Activated T-cell treated with anti-CD3 and anti-CD28 coated beads for 48 hours (primary cell): ENCODE results near the gene C1orf159.
"Not testable (repeated sequence)": the region's sequence is repeated elsewhere in the genome, so short reads cannot be mapped to it uniquely, and the experiment has no call there.

Experiments used
- DNase-seq: peaks from one replicate; pipeline ENCODE4 v3.0.0-alpha.2; 2020; ENCODE audit warnings: low read depth

The C1orf159 gene

DNA sequence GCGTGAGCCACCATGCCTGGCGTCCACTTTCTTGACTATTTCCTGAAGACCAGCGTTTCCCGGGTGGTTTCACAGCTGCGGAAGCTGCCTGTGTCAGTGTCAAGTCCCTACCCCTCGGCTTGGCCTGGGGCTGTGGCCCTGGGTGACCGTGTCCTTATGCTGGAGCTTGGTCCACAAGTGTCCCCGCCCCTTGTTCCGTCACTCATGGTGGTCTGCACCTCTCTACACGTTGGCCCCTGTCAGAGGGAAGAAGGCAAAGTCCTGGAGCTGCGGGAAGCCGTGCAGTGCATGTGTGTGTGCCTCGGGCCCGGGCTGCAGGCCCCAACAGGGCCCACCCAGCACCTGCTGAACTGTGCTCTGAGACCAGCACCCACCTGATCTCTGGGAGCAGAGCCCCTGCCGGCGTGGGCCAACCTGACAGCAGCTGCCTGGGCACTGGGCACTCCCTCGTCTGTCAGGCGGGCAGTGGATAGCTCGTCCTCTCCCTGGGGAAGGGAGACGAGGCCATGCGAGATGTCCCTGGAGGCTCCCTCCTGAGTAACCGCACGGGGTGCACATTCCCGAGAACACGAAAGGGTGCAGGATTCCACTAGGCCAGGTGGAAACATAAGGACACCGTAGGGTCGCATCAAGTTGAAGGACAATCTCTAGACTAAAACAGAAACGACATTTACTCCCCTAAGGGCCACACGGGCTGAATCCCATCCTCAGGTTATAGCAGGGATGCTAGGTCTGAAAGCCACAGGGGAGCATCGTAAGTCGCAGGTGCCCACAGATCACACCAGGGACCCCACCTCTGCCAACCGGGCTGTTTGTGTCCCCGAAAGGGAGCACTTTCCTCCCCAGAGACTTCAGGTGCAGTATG is 2.4 kb upstream of the C1orf159 start:
- DNase-seq = no peak

DNA sequence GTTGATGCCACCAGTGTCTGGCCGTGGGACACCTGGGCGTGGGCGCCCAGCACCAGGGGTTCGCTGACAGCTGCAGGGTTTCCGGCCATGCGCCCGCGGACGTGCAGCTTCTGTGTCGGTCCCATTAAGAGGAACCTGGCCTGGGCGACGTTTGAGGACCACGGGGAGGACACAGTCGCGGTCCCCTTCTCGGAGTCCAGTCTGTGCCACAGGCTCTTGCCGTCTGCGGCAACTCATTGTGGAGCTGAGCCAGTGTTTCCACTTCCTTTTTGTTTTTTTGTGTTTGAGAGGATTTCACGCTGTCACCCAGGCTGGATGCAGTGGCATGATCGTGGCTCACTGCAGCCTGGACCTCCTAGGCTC is 1.6 kb upstream of the C1orf159 start:
- DNase-seq = no peak

DNA sequence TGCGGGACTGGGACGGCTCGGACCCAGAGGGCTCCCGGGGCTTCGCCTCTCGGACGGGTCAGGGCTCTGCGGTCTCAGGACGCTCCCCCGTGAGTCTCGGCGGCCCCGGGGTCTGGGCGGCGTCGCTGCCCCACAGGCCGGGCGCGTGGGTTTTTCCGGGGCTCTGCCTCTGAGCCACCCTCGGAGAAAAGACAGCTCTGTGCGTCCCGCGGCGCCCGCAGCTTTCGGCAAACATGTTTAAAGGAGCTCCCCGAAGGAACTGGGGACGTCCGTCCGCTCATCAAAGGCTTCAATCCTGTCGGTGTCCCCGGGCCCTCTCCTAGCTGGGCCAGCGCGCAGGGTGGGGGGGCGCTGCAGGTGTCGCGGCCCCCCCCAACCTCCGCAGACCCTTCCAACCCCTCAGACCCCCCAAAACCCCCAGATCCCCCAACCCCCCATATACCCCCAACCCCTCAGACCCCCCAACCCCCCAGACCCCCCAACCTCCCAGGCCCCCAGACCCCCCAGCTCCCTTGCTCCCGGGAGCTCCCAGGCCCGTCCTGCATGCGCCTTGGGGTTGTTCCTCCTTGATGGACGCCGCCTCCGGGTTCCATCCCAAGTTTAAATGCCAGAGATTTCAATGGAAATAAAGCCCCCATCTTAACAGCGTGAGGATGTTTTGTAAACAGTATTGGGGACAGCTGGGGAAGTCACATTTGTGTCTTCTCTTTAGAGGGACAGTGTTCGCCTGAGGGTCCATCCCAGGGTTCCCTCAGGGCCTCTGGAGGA is 996 bp upstream of the C1orf159 start:
- no peak for DNase-seq

DNA sequence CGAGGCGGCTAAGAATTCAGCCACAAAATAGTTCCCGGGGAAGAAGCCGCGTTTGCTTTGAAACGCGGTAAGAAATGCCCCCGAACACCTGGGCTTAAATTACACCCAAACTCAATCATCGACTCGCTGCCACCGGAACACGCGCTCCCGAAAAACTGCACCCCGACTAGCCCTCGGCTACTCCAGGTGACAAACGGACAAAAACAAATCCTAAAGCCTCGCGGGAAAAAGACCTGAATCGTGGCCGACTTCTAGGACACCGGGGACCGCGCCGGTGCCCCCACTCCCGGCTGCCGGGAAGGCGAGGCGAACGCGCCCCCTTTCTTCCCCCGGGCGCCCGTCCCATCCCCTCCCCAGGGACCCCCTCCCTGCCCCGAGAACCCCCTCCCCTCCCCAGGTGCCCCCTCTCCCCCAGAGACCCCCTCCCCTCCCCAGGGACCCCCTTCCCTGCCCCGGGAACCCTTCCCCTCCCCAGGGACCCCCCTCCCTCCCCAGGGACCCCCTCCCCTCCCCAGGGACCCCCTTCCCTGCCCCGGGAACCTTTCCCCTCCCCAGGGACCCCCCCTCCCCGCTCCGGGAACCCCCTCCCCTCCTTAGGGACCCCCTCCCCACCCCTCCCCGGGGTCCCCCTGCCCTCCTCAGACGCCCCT is 628 bp downstream of the C1orf159 start:
- DNase-seq = no peak

DNA sequence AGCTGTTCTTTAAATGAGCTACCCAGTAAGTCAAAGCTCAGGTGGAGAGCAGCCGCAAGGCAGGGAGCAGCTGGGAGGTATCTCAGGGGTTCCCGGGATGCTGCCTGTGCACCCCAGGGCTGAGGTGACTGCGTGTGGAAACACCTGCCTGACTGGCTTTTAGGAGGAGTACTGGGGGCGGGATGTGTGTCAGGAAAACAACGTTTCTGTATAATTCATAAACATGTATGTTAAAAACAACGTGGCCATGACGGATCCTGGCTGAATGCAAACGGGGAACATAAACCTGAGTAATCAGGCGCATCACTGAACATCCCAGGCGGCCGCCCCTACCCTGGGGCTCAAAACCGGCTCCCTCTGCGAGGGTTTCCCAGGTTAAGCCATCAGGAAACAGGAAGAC is 1.5 kb downstream of the C1orf159 start:
- DNase-seq = no peak

DNA sequence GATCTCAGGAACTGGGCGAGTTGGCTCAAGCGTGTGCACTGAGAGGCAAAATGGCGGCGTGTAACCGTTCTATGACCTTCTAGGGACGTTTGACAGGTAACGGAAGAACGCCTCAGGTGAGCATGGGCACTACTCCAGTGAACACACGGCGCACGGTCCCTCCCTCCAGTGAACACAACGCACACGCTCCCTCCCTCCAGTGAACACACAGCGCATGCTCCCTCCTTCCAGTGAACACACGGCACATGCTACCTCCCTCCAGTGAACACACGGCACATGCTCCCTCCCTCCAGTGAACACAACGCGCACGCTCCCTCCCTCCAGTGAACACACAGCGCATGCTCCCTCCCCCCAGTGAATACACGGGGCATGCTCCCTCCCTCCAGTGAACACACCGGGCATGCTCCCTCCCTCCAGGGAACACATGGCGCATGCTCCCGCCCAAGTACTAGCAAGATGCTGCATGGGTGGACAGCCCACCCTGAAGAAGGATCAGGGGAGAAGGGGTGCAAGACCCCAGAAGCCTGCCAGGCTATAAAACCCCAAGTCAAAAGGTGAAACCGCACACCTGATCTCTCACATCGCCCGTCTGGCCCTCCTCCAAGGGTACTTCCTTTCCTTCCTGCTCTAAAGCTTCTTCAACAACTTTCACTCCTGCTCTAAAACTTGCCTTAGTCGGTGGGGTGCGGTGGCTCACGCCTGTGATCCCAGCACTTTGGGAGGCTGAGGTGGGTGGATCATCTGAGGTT is 3.5 kb downstream of the C1orf159 start:
- DNase-seq = no peak

DNA sequence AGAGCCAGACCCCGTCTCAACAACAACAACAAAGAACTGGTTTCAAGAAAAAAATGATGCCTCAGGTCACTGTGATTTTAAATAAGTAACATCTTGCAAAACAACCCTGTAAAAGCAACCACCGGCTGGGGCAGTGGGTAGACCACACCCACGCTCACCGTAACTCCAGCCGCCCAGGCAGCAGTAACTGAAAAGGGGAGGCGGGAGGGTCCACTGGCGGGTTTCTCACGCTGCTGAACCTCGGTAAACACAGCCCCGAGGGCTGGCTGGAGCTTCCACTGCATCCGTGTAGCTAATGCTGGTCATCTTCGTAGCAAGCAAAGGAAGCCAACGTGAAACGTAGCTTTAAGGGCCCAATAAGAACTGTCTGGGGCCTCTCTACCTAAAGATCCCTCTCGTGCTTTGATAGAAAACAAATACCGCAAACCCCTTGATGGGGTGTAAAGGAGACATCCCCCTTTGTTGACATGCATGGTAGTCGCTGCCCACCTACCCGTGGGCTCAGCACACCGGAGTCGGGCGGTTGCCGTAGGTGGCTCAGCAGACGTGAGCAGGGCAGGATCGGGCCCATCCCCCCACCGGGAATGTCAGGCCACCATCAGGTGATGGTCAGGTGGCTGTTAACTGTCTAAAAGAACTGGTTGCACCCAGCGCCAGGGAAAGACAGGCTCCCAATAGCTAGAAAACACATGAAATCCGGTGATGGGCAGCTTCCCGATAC is 4.2 kb downstream of the C1orf159 start:
- DNase-seq = no peak

DNA sequence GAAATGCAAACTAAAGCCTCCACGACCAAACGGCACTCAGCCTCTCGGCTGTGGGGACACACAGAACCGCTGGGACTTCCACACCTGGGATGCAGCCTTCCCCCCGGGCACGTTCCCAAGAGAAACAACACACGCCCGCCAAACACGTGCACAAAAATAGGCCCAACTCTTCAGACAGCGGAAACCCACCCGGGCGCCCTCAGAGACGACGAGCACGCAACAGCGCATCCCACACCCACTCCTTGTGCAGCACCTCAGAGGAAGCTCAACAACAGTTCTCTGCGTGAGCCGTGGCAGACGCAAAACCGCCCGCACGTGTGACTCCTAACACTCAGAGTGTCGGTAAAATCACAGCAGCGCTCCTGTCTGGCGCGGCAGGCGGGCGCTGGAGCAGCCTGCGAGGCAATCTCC is 5.3 kb downstream of the C1orf159 start:
- no peak for DNase-seq

DNA sequence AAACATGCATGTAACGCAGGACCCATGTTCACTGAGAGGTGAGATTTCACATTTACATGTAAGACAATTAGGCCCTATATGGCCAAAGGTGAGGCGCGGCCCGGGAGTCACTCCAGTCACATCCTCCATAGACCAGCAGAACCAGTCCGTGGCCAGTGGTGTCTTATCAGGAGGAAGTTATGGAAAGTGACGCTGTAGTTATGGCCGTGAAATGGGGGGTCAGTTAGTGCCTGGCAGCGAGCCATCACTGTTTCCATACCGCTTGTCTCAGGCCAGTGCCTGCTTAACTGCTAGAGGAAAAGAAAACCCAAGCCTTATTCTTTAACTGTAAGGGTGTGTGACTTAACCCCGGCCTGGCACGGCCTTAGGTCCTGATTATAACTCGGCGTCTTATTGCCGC is 6.1 kb downstream of the C1orf159 start:
- DNase-seq = no peak

DNA sequence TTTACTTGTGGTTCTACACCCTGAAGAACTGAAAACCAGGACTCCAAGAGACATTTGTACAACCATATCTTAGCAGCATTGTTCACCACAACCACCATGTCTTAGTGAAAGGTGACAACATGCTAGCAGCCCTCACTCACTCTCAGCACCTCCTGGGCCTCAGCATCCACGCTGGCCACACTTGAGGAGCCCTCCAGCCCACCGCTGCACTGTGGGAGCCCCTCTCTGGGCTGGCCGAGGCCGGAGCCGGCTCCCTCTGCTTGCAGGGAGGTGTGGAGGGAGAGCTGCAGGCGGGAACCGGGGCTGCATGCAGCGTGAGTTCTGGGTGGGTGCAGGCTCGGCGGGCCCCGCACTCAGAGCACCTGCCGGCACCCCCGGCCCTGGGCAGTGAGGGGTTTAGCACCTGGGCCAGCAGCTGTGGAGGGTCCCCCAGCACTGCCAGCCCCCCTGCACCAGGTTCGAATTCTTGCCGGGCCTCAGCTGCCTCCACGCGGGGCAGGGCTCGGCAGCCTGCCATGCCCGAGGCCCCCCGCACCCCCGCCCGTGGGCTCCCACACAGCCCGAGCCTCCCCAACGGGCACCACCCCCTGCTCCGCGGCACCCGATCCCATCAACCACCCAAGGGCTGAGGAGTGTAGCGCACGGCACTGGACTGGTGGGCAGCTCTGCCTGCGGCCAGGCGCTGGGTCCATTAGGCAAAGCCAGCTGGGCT is 9.2 kb downstream of the C1orf159 start:
- no peak for DNase-seq

DNA sequence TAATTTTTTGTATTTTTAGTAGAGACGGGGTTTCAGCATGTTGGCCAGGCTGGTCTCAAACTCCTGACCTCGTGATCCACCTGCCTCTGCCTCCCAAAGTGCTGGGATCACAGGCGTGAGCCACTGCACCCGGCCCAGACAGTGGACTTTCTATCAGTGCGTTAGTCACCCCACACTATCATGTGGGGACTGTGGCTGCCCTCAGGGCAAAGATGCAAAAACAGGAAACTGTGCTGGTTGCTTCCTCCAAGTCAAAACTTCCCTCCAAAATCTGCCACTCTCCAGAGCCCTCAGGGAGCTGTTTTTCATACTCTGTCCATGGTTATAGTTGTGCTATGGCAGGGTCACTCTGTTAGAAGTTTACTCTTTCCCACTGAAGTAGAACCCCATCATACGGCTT is 11.7 kb downstream of the C1orf159 start:
- DNase-seq = not testable (repeated sequence)

DNA sequence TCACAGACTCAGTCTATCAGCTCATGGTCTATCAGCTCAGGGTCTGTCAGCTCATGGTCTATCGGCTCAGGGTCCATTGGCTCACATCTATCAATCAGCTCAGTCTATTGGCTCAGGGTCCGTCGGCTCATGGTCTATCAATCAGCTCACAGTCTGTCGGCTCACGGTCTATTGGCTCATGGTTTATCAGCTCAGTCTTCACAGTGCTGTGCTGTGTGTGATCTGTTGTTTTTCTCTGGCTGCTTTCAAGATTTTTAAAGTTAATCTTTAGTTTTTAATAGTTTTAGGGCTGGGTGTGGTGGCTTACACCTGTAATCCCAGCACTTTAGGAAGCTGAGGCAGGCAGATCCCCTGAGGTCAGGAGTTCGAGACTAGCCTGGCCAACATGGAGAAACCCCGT is 14.4 kb downstream of the C1orf159 start:
- no peak for DNase-seq

DNA sequence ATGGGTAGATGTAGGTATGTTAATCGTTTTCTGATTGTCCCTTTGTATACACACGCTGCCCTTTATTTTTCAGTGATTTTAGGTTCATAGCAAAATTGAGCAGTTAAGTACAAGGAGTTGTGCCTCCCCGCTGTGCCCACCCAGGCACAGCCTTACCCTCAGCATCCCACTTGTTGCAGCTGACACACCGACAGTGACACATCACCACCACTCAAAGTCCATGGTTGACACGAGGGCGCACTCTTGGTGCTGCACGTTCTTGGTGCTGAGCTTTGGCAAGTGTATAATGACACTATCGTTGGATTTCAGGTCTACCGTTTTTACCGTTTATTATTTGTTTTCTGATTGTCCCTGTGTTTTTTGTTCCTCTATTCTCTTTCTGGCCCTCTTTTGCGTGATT is 15.6 kb downstream of the C1orf159 start:
- no peak for DNase-seq

DNA sequence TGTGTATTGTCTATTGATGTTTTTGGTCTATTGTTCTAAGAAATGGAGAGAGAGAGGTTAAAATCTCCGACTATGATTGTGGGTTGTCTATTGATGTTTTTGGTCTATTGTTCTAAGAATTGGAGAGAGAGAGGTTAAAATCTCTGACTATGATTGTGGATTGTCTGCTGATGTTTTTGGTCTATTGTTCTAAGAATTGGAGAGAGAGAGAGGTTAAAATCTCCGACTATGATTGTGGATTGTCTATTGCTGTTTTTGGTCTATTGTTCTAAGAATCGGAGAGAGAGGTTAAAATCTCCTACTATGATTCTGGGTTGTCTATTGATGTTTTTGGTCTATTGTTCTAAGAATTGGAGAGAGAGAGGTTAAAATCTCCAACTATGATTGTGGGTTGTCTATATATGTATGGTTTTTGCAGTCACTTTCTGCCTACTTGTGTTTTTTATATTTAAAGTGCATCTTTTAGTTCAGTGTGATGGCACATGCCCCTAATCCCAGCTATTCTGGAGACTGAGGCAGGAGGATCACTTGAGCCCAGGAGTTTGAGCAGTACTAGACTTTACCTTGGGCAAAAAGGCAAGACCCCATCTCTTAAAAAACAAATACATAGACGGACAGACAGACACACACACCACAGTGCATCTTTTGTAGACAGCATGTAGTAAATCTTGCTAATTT is 16.2 kb downstream of the C1orf159 start:
- no peak for DNase-seq

DNA sequence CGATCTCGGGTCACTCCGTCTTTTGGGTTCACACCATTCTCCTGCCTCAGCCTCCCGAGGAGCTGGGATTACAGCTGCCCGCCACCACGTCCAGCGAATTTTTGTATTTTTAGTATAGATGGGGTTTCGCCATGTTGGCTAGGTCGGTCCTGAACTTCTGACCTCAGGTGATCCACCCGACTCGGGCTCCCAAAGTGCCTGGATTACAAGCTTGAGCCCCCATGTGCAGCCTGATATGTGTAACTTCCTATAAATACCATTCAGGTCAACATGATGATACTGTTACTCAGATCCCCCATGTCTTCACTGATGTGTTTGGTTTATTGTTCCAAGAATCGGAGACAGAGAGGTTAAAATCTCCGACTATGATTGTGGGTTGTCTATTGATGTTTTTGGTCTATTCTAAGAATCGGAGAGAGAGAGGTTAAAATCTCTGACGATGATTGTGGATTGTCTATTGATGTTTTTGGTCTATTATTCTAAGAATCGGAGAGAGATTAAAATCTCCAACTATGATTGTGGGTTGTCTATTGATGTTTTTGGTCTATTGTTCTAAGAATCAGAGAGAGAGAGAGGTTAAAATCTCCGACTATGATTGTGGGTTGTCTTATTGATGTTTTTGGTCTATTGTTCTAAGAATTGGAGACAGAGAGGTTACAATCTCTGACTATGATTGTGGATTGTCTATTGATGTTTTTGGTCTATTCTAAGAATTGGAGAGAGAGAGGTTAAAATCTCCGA is 17.0 kb downstream of the C1orf159 start:
- DNase-seq = no peak

DNA sequence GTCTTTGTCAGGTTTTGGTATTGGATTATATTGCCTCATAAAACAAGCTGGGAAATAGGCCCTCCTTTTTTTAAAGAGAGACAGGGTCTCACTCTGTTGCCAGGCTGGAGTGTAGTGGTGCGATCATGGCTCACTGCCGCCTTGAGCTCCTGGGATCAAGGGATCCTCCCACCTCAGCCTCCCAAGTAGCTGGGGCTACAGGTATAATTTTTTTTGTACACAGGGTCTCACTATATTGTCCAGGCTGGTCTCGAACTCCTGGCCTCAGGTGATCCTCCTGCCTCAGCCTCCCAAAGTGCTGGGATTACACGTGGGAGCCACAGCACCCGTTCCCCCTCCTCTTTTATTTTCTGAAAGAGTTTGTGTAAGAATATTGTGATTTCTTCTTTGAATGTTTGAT is 19.8 kb downstream of the C1orf159 start:
- DNase-seq = not testable (repeated sequence)

DNA sequence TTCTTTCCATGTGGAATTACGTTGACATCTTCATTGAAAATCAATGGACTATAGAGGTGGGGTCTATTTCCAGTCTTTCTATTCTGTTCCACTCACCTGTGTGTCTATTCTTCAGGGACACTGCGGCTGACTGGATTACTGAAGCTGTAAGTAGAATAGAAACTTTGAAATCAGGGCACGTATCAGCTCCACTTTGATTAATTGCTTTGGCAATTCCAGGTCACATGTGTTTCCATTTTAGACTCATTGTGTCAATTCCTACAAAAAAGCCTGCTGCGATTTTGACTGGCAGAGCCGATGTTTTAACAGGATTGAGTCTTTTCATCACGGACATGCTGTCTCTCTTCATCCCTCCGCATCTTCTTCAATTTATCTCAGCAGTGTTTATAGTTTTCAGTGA is 20.9 kb downstream of the C1orf159 start:
- no peak for DNase-seq

DNA sequence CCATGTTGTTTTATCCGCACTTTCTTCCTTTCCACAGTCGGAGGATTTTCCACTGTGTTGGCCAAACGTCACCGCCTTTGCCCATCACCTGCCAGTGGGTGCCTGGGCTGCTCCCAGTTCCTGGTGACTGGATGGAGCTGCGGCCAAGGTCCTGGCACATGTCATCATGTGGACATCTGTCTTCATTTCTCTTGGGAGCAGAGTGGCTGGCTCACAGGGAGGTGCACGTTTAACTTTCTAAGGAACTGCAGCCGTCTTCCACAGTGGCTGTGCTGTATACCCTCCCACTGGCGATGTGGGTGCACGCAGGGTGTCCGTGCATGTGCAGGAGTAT is 22.3 kb downstream of the C1orf159 start:
- no peak for DNase-seq

DNA sequence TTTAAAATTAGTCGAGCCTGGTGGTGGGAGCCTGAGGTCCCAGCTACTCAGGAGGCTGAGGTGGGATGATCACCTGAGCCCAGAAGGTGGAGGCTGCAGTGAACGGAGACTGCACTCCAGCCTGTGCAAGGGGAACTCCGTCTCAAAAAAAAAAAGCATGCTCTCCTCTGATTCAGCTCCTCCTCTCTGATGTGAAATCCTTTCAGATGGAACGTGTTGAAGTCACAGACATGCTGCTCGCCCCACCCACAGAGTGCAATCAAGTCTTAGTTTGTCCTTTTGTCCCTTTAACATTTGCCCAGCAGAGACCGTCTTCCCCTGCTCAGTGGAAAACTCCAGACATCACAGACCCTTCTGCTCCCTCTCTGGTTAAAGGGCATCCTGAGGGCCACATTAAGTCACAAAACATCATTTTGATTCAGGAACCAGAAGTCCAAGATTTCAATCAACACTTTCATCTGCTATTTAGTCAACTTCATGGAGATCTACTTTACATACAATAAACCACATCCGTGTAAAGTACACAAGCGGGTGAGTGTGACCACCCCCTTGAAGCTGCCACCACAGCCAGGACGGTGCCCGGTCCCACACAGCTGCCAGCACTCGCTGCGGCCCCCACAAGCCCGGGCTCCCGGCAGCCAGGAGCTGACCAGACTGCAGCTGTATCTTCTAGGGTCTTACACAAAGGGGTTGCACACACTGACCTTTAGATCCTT is 22.8 kb downstream of the C1orf159 start:
- DNase-seq = no peak
